Urothelium cell line (cell line): ENCODE results near the gene UMODL1.
A peak's percentile ranks its signal among the peaks of the same experiment; 100 is the strongest.

ENCODE experiments used
- DNase-seq: peaks from one replicate; pipeline ENCODE4 v3.0.0; 2011; ENCODE audit warnings: low spot score, mixed read lengths
- FAIRE-seq: peaks from 2 replicates; lab custom pipeline; 2011; peaks lifted over from hg19 to GRCh38; lab: Jason Lieb, UNC

UMODL1 gene

DNA sequence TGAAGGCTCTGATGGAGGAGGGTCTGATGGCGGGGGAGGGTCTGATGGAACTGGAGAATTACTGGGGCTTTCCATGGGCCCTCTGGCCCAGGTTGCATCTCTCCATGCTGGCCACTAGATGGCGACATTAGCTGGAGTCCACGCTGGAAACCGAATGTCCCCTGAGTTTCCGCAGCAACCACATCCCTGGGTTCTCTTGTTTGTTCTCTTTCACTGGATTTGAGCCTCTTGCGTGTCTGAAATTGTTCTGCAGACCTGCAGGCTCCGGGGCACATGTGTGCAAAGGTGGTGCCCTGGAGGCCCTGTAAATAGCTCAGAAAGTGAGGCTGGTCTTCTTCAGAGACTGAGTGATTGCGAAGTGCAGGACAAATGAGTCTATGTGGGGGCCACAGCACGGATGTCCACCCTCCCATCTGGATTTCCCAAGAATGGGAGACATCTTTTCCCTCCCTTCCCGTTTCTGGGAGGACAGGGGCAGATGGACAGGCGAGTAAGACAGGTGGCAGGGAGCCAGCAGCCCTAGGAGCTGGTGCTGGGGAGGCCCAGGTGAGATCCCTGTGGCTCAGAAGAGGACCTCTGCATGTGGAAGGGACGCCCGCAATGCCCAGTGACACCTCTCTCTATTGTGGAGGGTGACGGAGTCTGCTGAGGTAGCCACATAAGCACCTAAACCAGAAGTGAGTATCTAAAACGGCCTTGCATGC, 74.6 kb downstream of the UMODL1 start:
- FAIRE-seq (no peak), DNase-seq (peak; percentile 80)

DNA sequence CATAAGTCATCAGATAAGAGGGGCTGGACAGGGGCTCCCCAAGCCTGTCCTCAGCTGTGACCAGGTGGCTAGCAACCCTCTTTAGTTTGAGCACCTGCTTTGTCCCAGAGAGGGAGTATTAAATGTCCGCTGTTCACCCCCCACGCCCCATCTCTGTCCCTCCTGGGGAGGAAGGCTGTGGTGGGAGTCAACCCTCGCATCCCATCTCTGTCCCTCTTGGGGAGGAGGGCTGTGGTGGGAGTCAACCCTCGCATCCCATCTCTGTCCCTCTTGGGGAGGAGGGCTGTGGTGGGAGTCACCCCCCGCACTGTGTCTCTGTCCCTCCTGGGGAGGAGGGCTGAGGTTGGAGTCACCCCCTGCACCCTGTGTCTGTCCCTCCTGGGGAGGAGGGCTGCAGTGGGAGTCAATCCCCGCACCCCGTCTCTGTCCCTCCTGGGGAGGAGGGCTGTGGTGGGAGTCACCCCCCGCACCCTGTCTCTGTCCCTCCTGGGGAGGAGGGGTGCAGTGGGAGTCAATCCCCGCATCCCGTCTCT, 75.2 kb downstream of the UMODL1 start:
- no peak for FAIRE-seq
- DNase-seq = no peak

DNA sequence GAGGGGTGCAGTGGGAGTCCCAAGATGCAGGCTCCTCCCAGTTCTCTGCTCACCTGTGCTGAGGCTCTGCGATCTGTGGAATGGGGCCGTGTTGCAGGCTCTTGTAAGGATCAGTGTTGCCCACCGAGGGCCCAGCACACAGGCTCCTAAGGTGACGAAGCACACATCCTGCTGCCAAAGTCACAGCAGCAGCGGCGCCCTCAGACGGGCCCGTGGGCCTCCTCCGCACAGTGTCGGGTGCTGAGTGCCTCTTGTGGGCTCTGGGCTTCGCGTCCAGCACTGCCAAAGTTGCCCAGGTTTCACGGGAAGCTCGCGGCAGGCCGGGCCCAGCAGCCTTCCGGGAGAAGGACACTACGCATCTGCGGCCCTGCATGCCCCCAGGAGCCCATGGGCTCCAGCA, 75.7 kb downstream of the UMODL1 start:
- no peak for DNase-seq
- FAIRE-seq = no peak

DNA sequence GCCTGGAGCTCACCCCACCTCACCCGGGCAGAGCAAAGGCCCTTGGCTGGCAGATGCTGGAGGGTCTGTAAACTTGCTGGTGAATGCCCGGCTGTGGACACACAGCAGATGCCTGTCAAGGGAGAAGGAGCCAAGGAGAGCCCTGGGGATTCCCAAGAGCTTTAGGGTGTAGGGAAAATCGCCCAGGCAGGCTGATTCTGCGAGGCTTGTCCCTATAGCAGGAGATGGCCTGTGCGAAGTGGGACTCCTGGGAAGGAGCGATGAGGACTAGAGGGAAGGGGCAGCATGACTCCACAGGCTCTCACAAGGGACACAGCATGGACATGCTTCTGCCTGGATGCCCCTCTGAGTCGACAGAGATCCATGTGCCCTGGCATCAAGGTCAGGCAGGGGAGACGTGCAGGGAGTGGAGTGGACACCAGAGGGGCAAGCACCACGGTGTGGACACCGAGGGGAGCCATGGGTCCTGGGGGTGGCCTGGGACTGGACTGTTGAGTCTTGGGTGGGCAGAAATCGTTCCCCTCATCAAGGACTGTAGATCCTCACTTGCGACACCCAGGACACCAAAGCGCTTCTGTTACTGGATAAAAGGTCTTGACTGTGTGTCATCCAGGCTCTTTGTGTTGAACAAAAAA, 76.4 kb downstream of the UMODL1 start:
- no peak for FAIRE-seq
- no peak for DNase-seq

DNA sequence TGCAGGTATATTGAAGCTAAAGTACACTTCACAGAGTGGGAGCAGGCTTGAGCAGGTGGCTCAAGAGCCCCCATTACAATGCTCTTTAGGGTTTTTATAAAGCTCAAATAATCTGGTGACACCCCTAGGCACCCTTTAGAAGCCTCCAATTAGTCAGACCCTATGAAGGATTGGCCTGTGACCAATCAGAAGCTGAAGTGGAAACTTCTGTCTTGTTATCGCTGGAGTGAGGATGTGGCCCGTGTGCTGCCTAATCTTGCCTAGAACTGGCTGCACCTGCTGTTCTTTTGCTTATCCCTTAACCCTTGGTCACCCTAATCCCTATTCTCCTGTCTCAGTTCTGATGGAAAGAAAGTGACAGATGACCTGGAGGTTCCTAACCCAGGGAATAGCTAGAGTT, 77.0 kb downstream of the UMODL1 start:
- no peak for DNase-seq
- FAIRE-seq = no peak

DNA sequence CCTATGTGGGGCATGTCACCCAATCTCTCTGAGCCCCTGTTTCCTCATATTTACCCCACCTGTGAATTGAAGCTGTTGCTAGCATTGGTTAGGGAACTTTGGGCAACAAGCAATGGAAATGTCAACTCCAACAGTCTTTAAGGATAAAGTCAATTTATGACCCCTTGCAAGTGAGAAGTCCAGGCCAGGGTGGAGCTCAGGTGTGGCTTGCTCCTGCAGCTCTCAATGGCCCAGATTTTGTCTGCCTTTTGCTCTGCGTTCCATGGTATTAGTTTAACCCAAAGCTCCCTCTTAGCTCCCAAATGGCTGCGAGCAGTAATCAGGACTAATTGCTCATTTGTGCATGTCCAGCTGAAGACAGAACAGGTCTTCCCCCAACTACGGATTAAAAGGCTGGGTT, 77.5 kb downstream of the UMODL1 start:
- DNase-seq = no peak
- FAIRE-seq = no peak

DNA sequence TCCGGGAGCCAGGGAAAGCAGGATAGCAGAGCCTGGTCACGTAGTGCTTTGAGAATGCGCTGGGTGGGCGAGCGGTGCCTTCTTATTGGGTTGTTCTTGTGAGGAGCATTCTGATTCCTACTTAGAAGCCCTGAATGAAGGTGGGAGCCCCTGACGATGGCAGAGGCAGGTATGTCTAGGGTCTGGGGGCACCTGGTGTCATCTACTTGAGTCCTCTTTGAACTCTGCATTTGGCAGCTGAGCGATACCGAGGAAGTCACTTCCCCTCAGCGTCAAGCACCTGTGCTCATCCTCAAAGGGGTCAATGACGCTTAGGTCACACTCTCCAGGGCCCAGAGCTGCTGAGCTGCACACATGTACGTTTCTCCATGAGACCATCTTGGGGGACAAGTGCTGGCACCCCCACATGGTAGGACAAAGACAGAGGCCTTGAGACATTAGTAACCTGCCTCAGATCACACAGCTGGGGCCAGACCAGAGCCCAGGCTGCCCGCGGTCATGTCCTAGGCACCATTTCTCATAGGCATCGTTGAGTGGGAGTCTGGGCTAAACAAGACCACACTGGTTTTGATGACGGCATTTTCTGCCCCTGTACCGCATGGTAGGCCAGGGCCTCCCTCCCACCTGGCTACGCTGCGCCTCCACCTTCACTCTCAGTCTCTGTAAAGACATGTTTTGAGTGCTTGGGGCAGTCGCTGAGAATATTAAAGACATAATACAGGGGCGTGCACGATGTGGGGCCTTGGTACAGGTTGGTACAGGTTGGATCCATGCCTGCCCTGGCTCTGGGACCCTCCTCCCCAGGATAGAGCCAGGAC, 78.7 kb downstream of the UMODL1 start:
- FAIRE-seq (no peak), DNase-seq (no peak)

DNA sequence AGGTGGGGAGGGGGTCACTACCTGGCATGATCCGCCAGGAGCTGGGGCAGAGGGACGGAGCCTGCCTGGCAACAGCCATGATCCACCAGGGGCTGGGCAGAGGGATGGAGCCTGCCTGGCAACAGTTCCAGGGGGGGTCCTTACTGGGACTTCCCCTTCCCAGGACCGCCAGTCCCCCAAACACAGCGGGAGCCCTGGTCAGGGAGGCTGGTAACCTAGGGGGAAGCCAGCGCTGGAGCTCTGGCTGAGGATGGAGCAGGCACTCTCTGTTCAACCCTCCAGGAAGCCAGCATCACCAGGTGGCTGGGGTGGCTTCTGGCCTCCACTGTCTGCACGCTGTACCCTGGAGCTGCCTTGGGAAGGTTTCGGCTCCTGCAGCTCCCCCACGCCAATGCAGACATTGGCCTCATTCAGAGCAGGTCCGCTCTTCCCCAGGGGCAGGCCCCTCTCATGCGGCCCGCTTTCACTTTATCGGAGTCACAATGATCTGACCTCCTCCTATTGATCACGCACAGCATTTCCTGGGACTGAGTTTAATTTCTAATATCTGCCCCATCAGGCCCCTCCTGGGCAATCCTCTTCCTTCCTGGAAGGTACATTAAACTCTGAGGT, 79.5 kb downstream of the UMODL1 start:
- FAIRE-seq (no peak), DNase-seq (no peak)

DNA sequence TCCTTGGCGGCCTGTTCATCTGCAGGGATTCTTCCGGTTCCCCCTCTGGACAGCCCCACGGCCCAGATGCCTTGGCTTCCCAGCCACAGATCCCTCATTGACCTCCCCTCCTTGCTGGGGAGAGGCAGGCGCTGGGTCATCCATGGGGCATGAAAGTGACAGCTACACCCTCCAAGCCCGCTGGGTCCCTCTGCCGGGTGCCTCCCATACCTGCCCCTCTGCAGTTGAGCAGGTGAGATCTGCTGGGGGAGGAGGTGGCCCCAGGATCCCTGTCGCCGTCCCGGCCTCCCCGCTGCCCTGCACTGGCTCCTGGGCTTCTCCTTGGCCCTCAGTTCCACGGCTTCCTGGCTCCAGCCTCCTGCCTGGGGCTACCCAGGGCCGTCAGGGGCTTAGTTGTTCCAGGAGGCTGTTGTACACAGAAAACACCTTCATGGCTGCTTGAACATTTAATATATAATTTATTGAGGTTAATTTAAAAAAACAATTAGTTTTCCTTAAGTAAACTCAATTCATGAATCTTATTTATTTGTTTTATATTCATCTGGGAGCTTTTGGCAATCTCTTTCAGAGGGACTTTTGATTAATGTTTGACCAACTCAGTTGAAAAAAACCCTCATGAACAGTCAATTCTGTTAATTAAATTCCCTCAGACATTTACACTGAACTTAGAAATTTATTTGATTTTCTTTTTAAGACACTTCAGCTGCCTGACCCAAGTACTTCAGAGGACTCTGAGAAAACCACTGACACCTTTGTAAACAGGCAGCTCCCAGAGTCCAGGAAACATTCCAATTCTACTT, 80.2 kb downstream of the UMODL1 start:
- FAIRE-seq (no peak), DNase-seq (no peak)

DNA sequence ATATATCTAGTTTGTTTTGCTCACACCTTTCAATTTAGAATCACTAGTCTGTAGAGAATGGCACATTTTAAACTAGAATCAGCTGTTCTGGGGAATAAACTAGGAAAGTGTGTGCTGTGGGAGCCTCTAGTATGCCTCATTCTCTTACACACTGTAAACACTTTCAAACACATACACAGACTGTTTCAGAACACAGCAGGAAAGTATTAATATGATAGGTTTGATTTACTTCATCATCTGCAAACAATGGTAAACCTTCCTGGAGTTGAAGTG, 80.8 kb downstream of the UMODL1 start:
- FAIRE-seq (no peak), DNase-seq (no peak)

DNA sequence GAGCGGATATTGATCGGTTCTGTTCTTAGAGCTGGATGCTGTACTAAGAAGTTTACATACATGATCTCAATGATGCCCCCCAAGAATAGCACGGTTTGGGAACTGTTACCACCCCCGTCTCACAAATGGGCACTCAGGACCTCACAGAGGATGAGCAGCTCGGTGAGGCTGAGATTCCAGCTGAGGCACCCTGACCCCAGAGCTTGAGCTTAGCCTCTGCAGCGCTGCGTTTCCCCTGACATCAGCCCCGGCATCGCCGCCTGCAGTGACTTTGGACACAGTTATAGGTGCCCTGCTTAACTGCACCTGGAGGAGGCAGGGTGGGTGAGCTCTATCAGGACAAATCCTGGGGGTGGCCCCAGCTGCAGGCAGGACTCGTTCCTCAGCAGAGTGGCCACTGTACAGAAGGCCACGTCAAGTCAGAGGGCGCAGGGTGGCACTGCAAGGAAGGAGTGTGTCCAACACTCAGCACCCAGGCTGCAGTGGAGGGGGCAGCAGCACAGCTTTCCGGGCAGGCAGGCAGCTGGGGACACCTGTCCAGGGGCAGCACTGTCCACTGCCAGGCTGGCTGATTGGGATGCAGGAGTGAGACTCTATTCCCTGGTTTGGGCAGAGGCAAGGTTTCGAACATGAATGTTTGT, 82.0 kb downstream of the UMODL1 start:
- FAIRE-seq = no peak

DNA sequence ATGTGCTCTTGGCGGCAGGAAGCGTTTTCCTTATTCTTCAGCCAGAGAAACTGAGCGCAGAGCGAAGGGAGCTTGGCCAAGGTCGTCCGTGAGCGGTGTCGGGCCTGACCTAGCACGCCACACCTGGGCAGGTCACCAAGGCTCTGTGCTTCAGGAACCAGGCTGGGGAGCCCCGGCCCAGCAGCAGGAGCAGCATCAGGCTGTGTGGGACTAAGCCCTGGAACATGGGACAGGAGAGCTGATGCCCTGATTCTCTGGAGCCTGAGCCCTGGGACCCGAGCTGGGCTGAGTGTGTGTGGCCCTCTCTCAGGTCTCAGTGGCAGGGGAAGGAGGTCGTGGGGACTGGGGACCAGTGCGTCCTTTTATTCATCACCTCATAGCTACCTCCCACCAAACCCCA, 82.6 kb downstream of the UMODL1 start:
- DNase-seq = no peak

More for the DNA sequence above, 82.0 kb downstream of the UMODL1 start:
- no peak for DNase-seq

DNA sequence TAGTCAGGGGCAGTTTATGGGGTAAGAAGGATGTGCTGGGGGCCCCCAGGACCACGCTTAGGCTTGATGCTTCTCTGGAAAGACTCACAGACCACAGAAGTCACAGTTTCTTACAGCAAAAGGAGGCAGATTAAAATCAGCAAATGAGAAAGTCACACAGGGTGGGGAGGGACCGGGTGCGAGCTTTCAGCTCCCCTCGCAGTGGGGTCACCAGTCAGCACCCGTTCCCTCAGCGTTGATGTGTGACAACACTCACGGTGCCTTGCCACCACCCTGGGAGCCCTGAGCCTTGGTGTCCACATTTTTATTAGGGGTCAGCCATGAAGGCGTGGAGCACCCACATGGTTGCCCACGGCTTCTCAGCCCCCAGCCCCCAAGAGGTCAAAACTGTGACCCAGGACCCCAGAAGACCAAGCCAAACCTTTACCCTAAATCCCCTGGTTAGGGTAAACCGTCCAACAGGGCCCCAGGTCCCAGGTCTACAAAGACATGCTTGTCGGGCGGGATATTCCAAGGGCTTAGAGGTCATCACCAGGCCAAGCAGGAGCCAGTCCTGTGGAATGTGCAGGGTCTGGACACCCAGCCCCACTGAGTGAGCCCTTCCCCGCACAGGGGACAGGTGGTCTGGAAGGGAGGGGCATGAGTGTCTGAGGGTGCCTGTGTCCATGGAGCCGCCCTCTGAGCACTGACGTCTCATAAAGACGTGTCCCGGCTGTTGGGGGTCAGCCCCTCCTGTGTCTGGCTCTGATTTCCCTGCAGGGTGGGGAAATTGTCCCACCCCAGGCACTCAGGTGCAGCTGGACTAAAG, 83.3 kb downstream of the UMODL1 start:
- no peak for FAIRE-seq
- DNase-seq = no peak

More for the DNA sequence above, 82.6 kb downstream of the UMODL1 start:
- no peak for FAIRE-seq

DNA sequence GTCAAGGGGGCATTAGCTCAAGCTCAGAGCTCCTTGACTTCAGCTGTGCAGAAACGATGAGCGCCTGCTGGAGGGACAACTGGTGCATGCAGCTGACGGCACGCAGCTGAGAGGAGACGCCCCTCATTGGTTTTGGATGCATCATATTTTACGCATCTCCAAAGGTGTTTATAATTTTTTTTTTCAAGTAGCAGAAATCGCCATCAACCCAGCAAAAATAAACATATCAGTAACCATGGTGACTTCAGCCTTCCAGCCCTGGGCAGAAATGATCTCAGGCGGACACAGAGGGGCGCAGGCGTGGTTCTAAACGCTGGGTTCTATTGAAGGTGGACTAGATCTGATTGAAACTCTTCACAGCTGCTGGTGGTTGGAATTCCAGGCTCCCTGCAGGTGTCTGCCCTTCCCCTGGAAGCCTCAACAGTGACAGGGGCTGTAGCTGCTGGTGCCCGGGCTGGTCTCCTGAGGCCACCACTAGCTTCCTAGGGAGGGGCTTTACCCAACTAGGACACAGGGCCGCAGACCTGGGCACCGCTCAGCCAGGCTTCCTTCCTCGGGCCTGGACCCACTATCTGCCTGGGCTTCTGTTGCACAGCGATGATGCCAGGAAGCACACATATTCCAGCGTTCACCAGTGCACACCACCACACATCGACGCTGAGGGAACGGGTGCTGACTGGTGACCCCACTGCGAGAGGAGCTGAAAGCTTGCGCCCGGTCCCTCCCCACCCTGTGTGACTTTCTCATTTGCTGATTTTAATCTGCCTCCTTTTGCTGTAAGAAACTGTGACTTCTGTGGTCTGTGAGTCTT, 84.1 kb downstream of the UMODL1 start:
- DNase-seq = no peak
- FAIRE-seq = no peak

DNA sequence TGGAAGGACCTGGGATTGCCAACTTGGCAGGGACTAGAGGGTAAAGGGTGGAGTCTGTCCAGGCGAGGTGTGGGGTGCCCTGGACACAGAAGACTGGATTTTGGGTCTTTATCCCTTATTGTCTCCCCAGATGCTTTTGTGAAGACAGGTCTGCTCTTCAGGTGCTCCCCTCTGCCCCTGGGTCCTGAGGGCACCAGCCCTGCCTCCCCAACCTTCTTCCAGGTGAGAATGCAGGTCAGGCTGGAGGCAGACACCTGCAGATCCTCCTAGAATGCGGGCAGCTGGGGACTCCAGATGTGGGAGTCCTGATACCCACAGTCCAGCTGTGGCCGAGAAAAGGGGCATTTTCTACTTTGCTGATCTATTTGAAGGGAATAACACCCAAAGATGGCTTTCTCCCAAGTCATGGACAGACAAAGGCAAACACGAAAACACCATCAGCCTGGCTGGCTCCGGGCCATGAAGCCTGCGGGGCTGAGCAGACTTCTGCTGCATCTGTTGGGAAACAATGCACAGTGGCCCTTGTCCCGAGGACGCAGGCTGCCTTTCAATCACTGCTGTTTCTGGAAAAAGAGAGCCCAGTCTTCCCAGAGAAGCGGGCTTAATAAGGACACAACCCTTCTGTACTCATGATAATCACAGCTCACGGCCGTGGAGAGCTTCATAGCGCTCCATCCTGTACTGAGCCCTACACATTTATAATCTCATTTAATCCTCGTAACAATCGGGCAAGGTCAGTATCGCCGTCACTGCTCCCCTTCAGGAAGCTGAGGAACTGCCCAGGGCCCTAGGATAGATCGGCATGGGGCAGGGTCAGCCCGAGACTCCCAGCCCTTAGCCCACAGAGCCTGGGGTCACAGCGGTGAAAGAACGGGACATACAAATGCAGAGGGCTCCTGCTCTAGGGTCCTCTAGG, 85.8 kb downstream of the UMODL1 start:
- FAIRE-seq (no peak), DNase-seq (no peak)

DNA sequence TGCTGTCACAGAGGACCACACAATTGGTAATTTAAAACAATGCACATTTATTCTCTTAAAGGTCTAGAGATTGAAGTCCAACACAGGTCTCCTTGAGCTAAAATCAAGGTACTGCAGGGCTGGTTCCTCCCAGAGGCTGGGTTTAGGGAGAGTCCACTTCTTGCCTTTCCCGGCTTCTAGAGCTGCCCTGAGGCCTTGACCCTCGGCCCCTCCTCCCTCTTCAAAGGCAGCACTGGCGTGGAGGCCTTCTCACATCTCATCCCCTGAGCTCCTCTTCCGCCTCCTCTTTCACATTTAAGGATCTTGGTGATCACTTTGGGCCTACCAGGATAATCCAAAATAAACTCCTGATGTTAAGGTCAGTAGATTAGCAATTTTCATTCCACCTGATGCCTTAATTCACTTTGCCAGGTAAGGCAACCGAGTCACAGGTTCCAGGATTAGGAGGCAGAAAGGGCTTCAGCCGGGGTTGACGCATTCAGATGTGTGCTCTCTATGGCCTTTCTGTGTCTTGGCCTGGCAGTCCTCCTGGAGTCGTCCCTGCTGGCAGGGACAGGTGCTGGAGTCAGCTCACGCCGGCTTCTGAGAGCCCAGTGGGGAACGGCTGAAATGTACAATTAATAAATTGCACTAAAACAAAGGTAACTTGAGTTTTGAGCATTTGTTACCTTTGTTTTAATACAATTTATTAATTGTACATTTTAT, 86.6 kb downstream of the UMODL1 start:
- DNase-seq (no peak), FAIRE-seq (no peak)

DNA sequence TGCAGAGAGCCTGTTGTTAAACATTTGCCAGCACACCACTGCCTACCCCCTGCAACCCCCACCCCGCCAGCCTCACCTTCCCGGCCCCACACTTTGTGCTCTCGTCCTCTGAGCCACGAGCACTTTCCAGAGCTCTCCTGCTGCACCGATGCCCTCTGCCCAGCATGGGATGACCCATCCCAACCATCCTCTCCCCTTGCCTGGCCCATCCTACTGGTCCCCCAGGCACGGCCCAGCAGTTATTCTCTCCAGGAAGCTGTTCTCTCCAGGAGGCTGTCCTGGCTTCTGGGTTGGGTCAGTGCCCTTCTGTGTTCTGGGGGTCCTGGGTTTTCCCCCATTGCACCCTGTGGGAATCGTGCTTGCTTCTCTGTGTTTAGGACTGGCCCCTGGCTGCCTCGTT, 87.7 kb downstream of the UMODL1 start:
- DNase-seq = no peak
- FAIRE-seq = no peak
